T follicular helper cell (primary cell): ENCODE data around the gene OR6K2.

Experiments used
- DNase-seq: peaks from one replicate; pipeline ENCODE4 v3.0.0-alpha.2; 2020; ENCODE audit warnings: low read depth

Gene OR6K2

GRCh38 chr1:158685085-158685484 is 15.4 kb downstream of the OR6K2 start:
- no peak for DNase-seq

- no peak for DNase-seq
These were observed 18.8 kb downstream of the OR6K2 start for GRCh38 chr1:158681606-158682005.

DNA sequence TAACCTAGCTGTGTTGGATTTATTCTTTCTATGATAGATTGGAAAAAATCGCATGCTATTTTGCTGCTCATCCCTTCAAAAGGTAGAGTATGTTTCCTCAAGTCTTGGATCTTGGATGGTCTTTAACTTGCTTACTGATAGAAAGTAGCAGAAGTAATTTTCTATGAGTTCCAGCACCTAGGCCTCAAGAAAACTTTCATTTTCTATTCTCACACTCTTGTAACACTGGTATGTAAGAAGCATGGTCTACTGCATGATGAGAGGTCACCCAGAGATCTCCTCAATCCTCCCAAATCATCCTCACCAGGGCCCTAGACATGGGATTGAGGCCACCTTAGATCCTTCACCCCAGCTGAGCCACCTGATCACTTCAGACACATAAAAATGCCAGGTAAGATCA is 21.2 kb downstream of the OR6K2 start:
- no peak for DNase-seq

GRCh38 chr1:158675563-158676323 is 24.7 kb downstream of the OR6K2 start:
- DNase-seq, result no peak

DNA sequence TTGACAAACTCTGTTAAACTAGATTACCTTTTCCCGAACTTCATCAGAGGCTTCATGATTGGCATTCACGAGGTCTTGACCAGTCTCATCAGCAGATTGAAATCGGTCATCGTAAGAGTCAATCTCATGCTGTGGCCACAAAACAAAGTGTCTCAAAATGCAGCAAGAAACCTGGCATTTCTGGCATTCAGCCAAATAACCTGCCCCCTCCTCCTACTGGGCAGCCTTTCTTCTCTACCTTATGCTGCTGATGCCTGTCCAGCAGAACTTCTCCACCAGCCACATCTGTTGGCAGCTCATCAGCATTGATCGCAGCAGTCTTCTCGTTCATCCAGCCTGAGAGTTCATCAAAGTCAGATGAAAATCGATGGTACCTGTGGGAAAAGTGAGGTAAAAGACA is 26.1 kb downstream of the OR6K2 start:
- DNase-seq, result no peak

DNA sequence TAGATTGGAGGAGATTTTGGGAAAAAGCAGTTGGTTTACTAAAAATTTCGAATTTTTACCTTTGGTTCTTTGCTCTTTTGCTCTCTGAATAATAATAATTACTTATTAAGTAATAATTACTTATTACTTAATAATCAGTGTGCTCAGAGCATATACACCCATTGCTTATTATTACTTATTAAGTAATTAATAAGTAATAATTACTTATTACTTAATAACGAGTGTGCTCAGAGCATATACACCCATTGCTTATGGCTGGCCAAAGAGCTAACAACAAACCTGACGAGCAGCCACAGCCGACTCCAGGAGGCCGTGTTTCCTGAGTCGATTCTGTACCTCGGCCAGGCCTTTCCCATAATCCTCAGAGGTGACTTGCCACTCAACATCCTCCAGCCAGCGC is 34.4 kb downstream of the OR6K2 start:
- no peak for DNase-seq

GRCh38 chr1:158654571-158654970 is 45.9 kb downstream of the OR6K2 start:
- no peak for DNase-seq

GRCh38 chr1:158654086-158654485 is 46.4 kb downstream of the OR6K2 start:
- no peak for DNase-seq

- no peak for DNase-seq
These were observed 47.6 kb downstream of the OR6K2 start for GRCh38 chr1:158652721-158653334.
